ENCODE measurements around the gene LBR.

Gene LBR

GRCh38 chr1:225378880-225379279, 49.0 kb downstream of the LBR start:
- Histone ChIP-seq H3K27ac (ENCODE audit: low read depth, low read length) (no peak overlapping the region), H3K36me3 (ENCODE audit: insufficient read depth, low read length) (no peaks in the 10 kb centered on the region), H3K27me3 (ENCODE audit: control insufficient read depth in 1 of 2, insufficient read depth in 2 of 2, low read length in 2 of 2) (no peaks in the 10 kb centered on the region)

GRCh38 chr1:225374996-225375395, 52.8 kb downstream of the LBR start:
- no peak overlapping the region for H3K9ac ChIP-seq (ENCODE audit: low read length)
- H3K4me1 ChIP-seq (ENCODE audit: insufficient read depth, low read length), result no peaks in the 10 kb centered on the region
- no peak overlapping the region for H3K4me3 ChIP-seq (ENCODE audit: low read depth in 1 of 2, low read length in 2 of 2)
- no peak overlapping the region for H3K27ac ChIP-seq (ENCODE audit: low read depth, low read length)
- no peaks in the 10 kb centered on the region for H3K9me3 ChIP-seq (ENCODE audit: low read length)
- H3K27me3 ChIP-seq (ENCODE audit: control insufficient read depth in 1 of 2, insufficient read depth in 2 of 2, low read length in 2 of 2), result no peaks in the 10 kb centered on the region
- H3K36me3 ChIP-seq (ENCODE audit: insufficient read depth, low read length), result no peaks in the 10 kb centered on the region

More at GRCh38 chr1:225378880-225379279, 49.0 kb downstream of the LBR start:
- Histone ChIP-seq H3K9me3 (ENCODE audit: low read length) (no peaks in the 10 kb centered on the region), H3K9ac (ENCODE audit: low read length) (no peak overlapping the region), H3K4me1 (ENCODE audit: insufficient read depth, low read length) (no peaks in the 10 kb centered on the region), H3K4me3 (ENCODE audit: low read depth in 1 of 2, low read length in 2 of 2) (no peak overlapping the region)

- no peak overlapping the region for H3K9ac ChIP-seq (ENCODE audit: low read length)
- no peaks in the 10 kb centered on the region for H3K27me3 ChIP-seq (ENCODE audit: control insufficient read depth in 1 of 2, insufficient read depth in 2 of 2, low read length in 2 of 2)
- H3K36me3 ChIP-seq (ENCODE audit: insufficient read depth, low read length), result no peaks in the 10 kb centered on the region
- no peaks in the 10 kb centered on the region for H3K4me1 ChIP-seq (ENCODE audit: insufficient read depth, low read length)
- H3K4me3 ChIP-seq (ENCODE audit: low read depth in 1 of 2, low read length in 2 of 2), result no peak overlapping the region
- H3K9me3 ChIP-seq (ENCODE audit: low read length), result no peaks in the 10 kb centered on the region
- no peak overlapping the region for H3K27ac ChIP-seq (ENCODE audit: low read depth, low read length)
Measured at GRCh38 chr1:225373155-225373554, 54.7 kb downstream of the LBR start.

GRCh38 chr1:225371366-225372010, 56.4 kb downstream of the LBR start:
- H3K9me3 ChIP-seq (ENCODE audit: low read length), result no peaks in the 10 kb centered on the region
- H3K4me3 ChIP-seq (ENCODE audit: low read depth in 1 of 2, low read length in 2 of 2), result no peak overlapping the region
- no peaks in the 10 kb centered on the region for H3K4me1 ChIP-seq (ENCODE audit: insufficient read depth, low read length)
- H3K27ac ChIP-seq (ENCODE audit: low read depth, low read length), result no peak overlapping the region
- H3K27me3 ChIP-seq (ENCODE audit: control insufficient read depth in 1 of 2, insufficient read depth in 2 of 2, low read length in 2 of 2), result no peaks in the 10 kb centered on the region
- H3K9ac ChIP-seq (ENCODE audit: low read length), result no peak overlapping the region
- H3K36me3 ChIP-seq (ENCODE audit: insufficient read depth, low read length), result no peaks in the 10 kb centered on the region

- no peaks in the 10 kb centered on the region for H3K36me3 ChIP-seq (ENCODE audit: insufficient read depth, low read length)
- H3K9ac ChIP-seq (ENCODE audit: low read length), result no peak overlapping the region
- no peaks in the 10 kb centered on the region for H3K27me3 ChIP-seq (ENCODE audit: control insufficient read depth in 1 of 2, insufficient read depth in 2 of 2, low read length in 2 of 2)
- H3K4me3 ChIP-seq (ENCODE audit: low read depth in 1 of 2, low read length in 2 of 2), result no peak overlapping the region
- no peaks in the 10 kb centered on the region for H3K4me1 ChIP-seq (ENCODE audit: insufficient read depth, low read length)
- no peak overlapping the region for H3K27ac ChIP-seq (ENCODE audit: low read depth, low read length)
- no peaks in the 10 kb centered on the region for H3K9me3 ChIP-seq (ENCODE audit: low read length)
Measured at GRCh38 chr1:225368036-225368552, 59.7 kb downstream of the LBR start.

GRCh38 chr1:225366552-225366951, 61.3 kb downstream of the LBR start:
- no peaks in the 10 kb centered on the region for H3K36me3 ChIP-seq (ENCODE audit: insufficient read depth, low read length)
- no peak overlapping the region for H3K9ac ChIP-seq (ENCODE audit: low read length)
- no peaks in the 10 kb centered on the region for H3K27me3 ChIP-seq (ENCODE audit: control insufficient read depth in 1 of 2, insufficient read depth in 2 of 2, low read length in 2 of 2)
- H3K9me3 ChIP-seq (ENCODE audit: low read length), result no peaks in the 10 kb centered on the region
- no peak overlapping the region for H3K27ac ChIP-seq (ENCODE audit: low read depth, low read length)
- H3K4me1 ChIP-seq (ENCODE audit: insufficient read depth, low read length), result no peaks in the 10 kb centered on the region
- H3K4me3 ChIP-seq (ENCODE audit: low read depth in 1 of 2, low read length in 2 of 2), result no peak overlapping the region

- Histone ChIP-seq H3K9me3 (ENCODE audit: low read length) (no peaks in the 10 kb centered on the region), H3K4me3 (ENCODE audit: low read depth in 1 of 2, low read length in 2 of 2) (no peak overlapping the region), H3K4me1 (ENCODE audit: insufficient read depth, low read length) (no peaks in the 10 kb centered on the region), H3K27me3 (ENCODE audit: control insufficient read depth in 1 of 2, insufficient read depth in 2 of 2, low read length in 2 of 2) (no peaks in the 10 kb centered on the region), H3K9ac (ENCODE audit: low read length) (no peak overlapping the region), H3K36me3 (ENCODE audit: insufficient read depth, low read length) (no peaks in the 10 kb centered on the region), H3K27ac (ENCODE audit: low read depth, low read length) (no peak overlapping the region)
Measured at GRCh38 chr1:225366018-225366417, 61.8 kb downstream of the LBR start.

- Histone ChIP-seq H3K36me3 (ENCODE audit: insufficient read depth, low read length) (no peaks in the 10 kb centered on the region), H3K9ac (ENCODE audit: low read length) (no peak overlapping the region), H3K27ac (ENCODE audit: low read depth, low read length) (no peak overlapping the region), H3K27me3 (ENCODE audit: control insufficient read depth in 1 of 2, insufficient read depth in 2 of 2, low read length in 2 of 2) (no peaks in the 10 kb centered on the region), H3K4me3 (ENCODE audit: low read depth in 1 of 2, low read length in 2 of 2) (no peak overlapping the region), H3K4me1 (ENCODE audit: insufficient read depth, low read length) (no peaks in the 10 kb centered on the region), H3K9me3 (ENCODE audit: low read length) (no peaks in the 10 kb centered on the region)
Measured at GRCh38 chr1:225364439-225364838, 63.4 kb downstream of the LBR start.

- Histone ChIP-seq H3K4me3 (ENCODE audit: low read depth in 1 of 2, low read length in 2 of 2) (no peak overlapping the region), H3K36me3 (ENCODE audit: insufficient read depth, low read length) (no peaks in the 10 kb centered on the region), H3K9me3 (ENCODE audit: low read length) (no peaks in the 10 kb centered on the region), H3K4me1 (ENCODE audit: insufficient read depth, low read length) (no peaks in the 10 kb centered on the region), H3K9ac (ENCODE audit: low read length) (no peak overlapping the region), H3K27me3 (ENCODE audit: control insufficient read depth in 1 of 2, insufficient read depth in 2 of 2, low read length in 2 of 2) (no peaks in the 10 kb centered on the region), H3K27ac (ENCODE audit: low read depth, low read length) (no peak overlapping the region)
Measured at GRCh38 chr1:225362805-225363204, 65.0 kb downstream of the LBR start.

GRCh38 chr1:225361176-225361575, 66.7 kb downstream of the LBR start:
- no peaks in the 10 kb centered on the region for H3K27me3 ChIP-seq (ENCODE audit: control insufficient read depth in 1 of 2, insufficient read depth in 2 of 2, low read length in 2 of 2)
- H3K27ac ChIP-seq (ENCODE audit: low read depth, low read length), result no peak overlapping the region
- H3K4me1 ChIP-seq (ENCODE audit: insufficient read depth, low read length), result no peaks in the 10 kb centered on the region
- H3K9me3 ChIP-seq (ENCODE audit: low read length), result no peaks in the 10 kb centered on the region
- no peaks in the 10 kb centered on the region for H3K36me3 ChIP-seq (ENCODE audit: insufficient read depth, low read length)
- H3K9ac ChIP-seq (ENCODE audit: low read length), result no peak overlapping the region
- H3K4me3 ChIP-seq (ENCODE audit: low read depth in 1 of 2, low read length in 2 of 2), result no peak overlapping the region

GRCh38 chr1:225360119-225360518, 67.7 kb downstream of the LBR start:
- no peak overlapping the region for H3K4me3 ChIP-seq (ENCODE audit: low read depth in 1 of 2, low read length in 2 of 2)
- H3K27ac ChIP-seq (ENCODE audit: low read depth, low read length), result no peak overlapping the region
- H3K4me1 ChIP-seq (ENCODE audit: insufficient read depth, low read length), result no peaks in the 10 kb centered on the region
- H3K9ac ChIP-seq (ENCODE audit: low read length), result no peak overlapping the region
- H3K36me3 ChIP-seq (ENCODE audit: insufficient read depth, low read length), result no peaks in the 10 kb centered on the region
- H3K9me3 ChIP-seq (ENCODE audit: low read length), result no peaks in the 10 kb centered on the region
- no peaks in the 10 kb centered on the region for H3K27me3 ChIP-seq (ENCODE audit: control insufficient read depth in 1 of 2, insufficient read depth in 2 of 2, low read length in 2 of 2)

- Histone ChIP-seq H3K4me1 (ENCODE audit: insufficient read depth, low read length) (no peaks in the 10 kb centered on the region), H3K9me3 (ENCODE audit: low read length) (no peaks in the 10 kb centered on the region), H3K36me3 (ENCODE audit: insufficient read depth, low read length) (no peaks in the 10 kb centered on the region), H3K9ac (ENCODE audit: low read length) (no peak overlapping the region), H3K27ac (ENCODE audit: low read depth, low read length) (no peak overlapping the region), H3K27me3 (ENCODE audit: control insufficient read depth in 1 of 2, insufficient read depth in 2 of 2, low read length in 2 of 2) (no peaks in the 10 kb centered on the region), H3K4me3 (ENCODE audit: low read depth in 1 of 2, low read length in 2 of 2) (no peak overlapping the region)
Measured at GRCh38 chr1:225355863-225356262, 72.0 kb downstream of the LBR start.
